ENCODE results near the gene WNT1. TPM values are rescaled to one million over a fixed set of nuclear protein-coding genes. Genes with fewer than 3 reads are reported as not detected.

Gene WNT1
- total and polyA plus RNA-seq, 3 donors from 2014 or later = 0.62 to 1.4 (median 1.2) TPM

- H3K27me3 ChIP-seq = no peaks in the 10 kb centered on the region
- DNase-seq = no peak
- H3K9me3 ChIP-seq = no peaks in the 10 kb centered on the region
- WGBS, 2 donors = 28 to 29% methylated on average over 15 to 29 of the region's 32 CpGs
- TF ChIP-seq CTCF (IDR thresholded peaks at IDR 0.05) (no peak), POLR2A (IDR thresholded peaks at IDR 0.05) (no peak)
- H3K4me3 ChIP-seq = no peak overlapping the region
- no peak overlapping the region for H3K27ac ChIP-seq
- intact Hi-C loops (cut with DNase I; ENCODE audit: low total_unique reads) = no loop called here
- H3K4me1 ChIP-seq = peaks cover 16% of the 10 kb centered on the region
- H3K36me3 ChIP-seq (ENCODE audit: low read depth, missing control alignments) = no peaks in the 10 kb centered on the region
Measured at GRCh38 chr12:48994224-48995085, 16.3 kb downstream of the WNT1 start.

- no peaks in the 10 kb centered on the region for H3K9me3 ChIP-seq
- TF ChIP-seq POLR2A (IDR thresholded peaks at IDR 0.05) (no peak), CTCF (IDR thresholded peaks at IDR 0.05) (peak; percentile 48 to 82 (median 73))
- no peak overlapping the region for H3K4me3 ChIP-seq
- H3K4me1 ChIP-seq = peaks cover 24% of the 10 kb centered on the region
- DNase-seq = peak; percentile 88
- H3K27ac ChIP-seq = no peak overlapping the region
- intact Hi-C loops (cut with DNase I; ENCODE audit: low total_unique reads) = no loop called here
- WGBS, 2 donors = 6% methylated on average over 25 to 32 of the region's 32 CpGs
- H3K27me3 ChIP-seq = no peaks in the 10 kb centered on the region
- no peaks in the 10 kb centered on the region for H3K36me3 ChIP-seq (ENCODE audit: low read depth, missing control alignments)
Measured at GRCh38 chr12:48995086-48995879, 17.2 kb downstream of the WNT1 start.

GRCh38 chr12:48996794-48997718, 18.9 kb downstream of the WNT1 start:
- Histone ChIP-seq H3K27me3 (no peaks in the 10 kb centered on the region), H3K27ac (no peak overlapping the region), H3K4me1 (peaks cover 26% of the 10 kb centered on the region), H3K4me3 (peak overlapping the region; percentile 22 to 30), H3K36me3 (ENCODE audit: low read depth, missing control alignments) (no peaks in the 10 kb centered on the region), H3K9me3 (no peaks in the 10 kb centered on the region)
- DNase-seq = peak; percentile 89
- intact Hi-C loops (cut with DNase I; ENCODE audit: low total_unique reads) = no loop called here
- peak; percentile 46 to 66 (median 57) for TF ChIP-seq CTCF (IDR thresholded peaks at IDR 0.05)
- no peak for TF ChIP-seq POLR2A (IDR thresholded peaks at IDR 0.05)
- 17 to 20% methylated on average over 28 to 71 of the region's 71 CpGs for WGBS, 2 donors

- Histone ChIP-seq H3K4me1 (peaks cover 26% of the 10 kb centered on the region), H3K9me3 (no peaks in the 10 kb centered on the region), H3K4me3 (peak overlapping the region; percentile 21 to 30), H3K27me3 (no peaks in the 10 kb centered on the region), H3K27ac (no peak overlapping the region), H3K36me3 (ENCODE audit: low read depth, missing control alignments) (no peaks in the 10 kb centered on the region)
- 3 to 5% methylated on average over 15 to 33 of the region's 57 CpGs for WGBS, 2 donors
- intact Hi-C loops (cut with DNase I; ENCODE audit: low total_unique reads) = no loop called here
- no peak for DNase-seq
- TF ChIP-seq CTCF (IDR thresholded peaks at IDR 0.05) = no peak
- no peak for TF ChIP-seq POLR2A (IDR thresholded peaks at IDR 0.05)
Measured at GRCh38 chr12:48997719-48998496, 19.8 kb downstream of the WNT1 start.
